Measurements from ENCODE around the gene AARS2.

- no peak for TF ChIP-seq GATA2 (IDR thresholded peaks at IDR 0.05; ENCODE audit: low read depth, low read length)
- TF ChIP-seq GATA3 (IDR thresholded peaks at IDR 0.05; ENCODE audit: low read depth, low read length), result no peak
Measured at GRCh38 chr6:44333273-44333919, 20.2 kb upstream of the AARS2 start.

Measured in SH-SY5Y (cell line).